Measurements from ENCODE around the gene INPP5D.

INPP5D gene

GRCh38 chr2:233037078-233037477 lies 23.1 kb upstream of the INPP5D start:
- Histone ChIP-seq H3K27ac (replicated peaks) (no peak overlapping the region), H3K27me3 (ENCODE audit: insufficient read depth, poor library complexity, severe bottlenecking) (no peaks in the 10 kb centered on the region), H3K4me3 (replicated peaks; ENCODE audit: insufficient read depth, low read length) (no peak overlapping the region)
- TF ChIP-seq SPI1 (IDR thresholded peaks at IDR 0.05; ENCODE audit: borderline replicate concordance, low read depth) (no peak), POLR2AphosphoS5 (IDR thresholded peaks at IDR 0.05; ENCODE audit: low read depth) (no peak), GABPA (IDR thresholded peaks at IDR 0.05; ENCODE audit: low read depth) (no peak)
- no peak for DNase-seq (ENCODE audit: low read depth in 1 of 2, low spot score in 1 of 2)

- Histone ChIP-seq H3K27me3 (ENCODE audit: insufficient read depth, poor library complexity, severe bottlenecking) (no peaks in the 10 kb centered on the region), H3K4me3 (replicated peaks; ENCODE audit: insufficient read depth, low read length) (no peak overlapping the region), H3K27ac (replicated peaks) (no peak overlapping the region)
- TF ChIP-seq SPI1 (IDR thresholded peaks at IDR 0.05; ENCODE audit: borderline replicate concordance, low read depth) (no peak), REST (IDR thresholded peaks at IDR 0.05; ENCODE audit: insufficient replicate concordance, low read depth) (no peak), CTCF (IDR thresholded peaks at IDR 0.05; ENCODE audit: insufficient read depth, low read length) (no peak), GABPA (IDR thresholded peaks at IDR 0.05; ENCODE audit: low read depth) (no peak), POLR2AphosphoS5 (IDR thresholded peaks at IDR 0.05; ENCODE audit: low read depth) (no peak)
- DNase-seq (ENCODE audit: low read depth in 1 of 2, low spot score in 1 of 2), result no peak
These were observed 20.8 kb upstream of the INPP5D start for GRCh38 chr2:233039212-233039845.

GRCh38 chr2:233039846-233040530 lies 20.2 kb upstream of the INPP5D start:
- no peak overlapping the region for H3K27ac ChIP-seq (replicated peaks)
- no peaks in the 10 kb centered on the region for H3K27me3 ChIP-seq (ENCODE audit: insufficient read depth, poor library complexity, severe bottlenecking)
- no peak overlapping the region for H3K4me3 ChIP-seq (replicated peaks; ENCODE audit: insufficient read depth, low read length)
- TF ChIP-seq GABPA (IDR thresholded peaks at IDR 0.05; ENCODE audit: low read depth), result no peak
- TF ChIP-seq REST (IDR thresholded peaks at IDR 0.05; ENCODE audit: insufficient replicate concordance, low read depth), result no peak
- no peak for TF ChIP-seq POLR2AphosphoS5 (IDR thresholded peaks at IDR 0.05; ENCODE audit: low read depth)
- no peak for TF ChIP-seq SPI1 (IDR thresholded peaks at IDR 0.05; ENCODE audit: borderline replicate concordance, low read depth)
- no peak for TF ChIP-seq CTCF (IDR thresholded peaks at IDR 0.05; ENCODE audit: insufficient read depth, low read length)
- no peak for DNase-seq (ENCODE audit: low read depth in 1 of 2, low spot score in 1 of 2)

GRCh38 chr2:233040571-233040970 lies 19.6 kb upstream of the INPP5D start:
- no peak for DNase-seq (ENCODE audit: low read depth in 1 of 2, low spot score in 1 of 2)
- Histone ChIP-seq H3K4me3 (replicated peaks; ENCODE audit: insufficient read depth, low read length) (no peak overlapping the region), H3K27ac (replicated peaks) (no peak overlapping the region), H3K27me3 (ENCODE audit: insufficient read depth, poor library complexity, severe bottlenecking) (no peaks in the 10 kb centered on the region)
- no peak for TF ChIP-seq SPI1 (IDR thresholded peaks at IDR 0.05; ENCODE audit: borderline replicate concordance, low read depth)
- TF ChIP-seq GABPA (IDR thresholded peaks at IDR 0.05; ENCODE audit: low read depth), result no peak
- TF ChIP-seq POLR2AphosphoS5 (IDR thresholded peaks at IDR 0.05; ENCODE audit: low read depth), result no peak
- no peak for TF ChIP-seq REST (IDR thresholded peaks at IDR 0.05; ENCODE audit: insufficient replicate concordance, low read depth)
- TF ChIP-seq CTCF (IDR thresholded peaks at IDR 0.05; ENCODE audit: insufficient read depth, low read length), result no peak

Measured in HL-60 (cell line).